Stomach smooth muscle (tissue), 2 donors: Measurements from ENCODE around the gene HDAC4.
A peak's percentile ranks its signal among the peaks of the same experiment; 100 is the strongest.

Experiments used
- H3K27ac ChIP-seq: one replicate; pipeline ENCODE4 v1.7.0; 2013; ENCODE audit warnings: mild to moderate bottlenecking, low read length, inconsistent platforms
- H3K27me3 ChIP-seq, 2 donors: one replicate each; pipeline ENCODE4 v1.7.0; 2013; ENCODE audit warnings: low read length in 2 of 2; ENCODE audit not compliant: insufficient read depth in 2 of 2, control insufficient read depth in 1 of 2
- H3K36me3 ChIP-seq, 2 donors: one replicate each; pipeline ENCODE4 v1.7.0; 2013; ENCODE audit warnings: low read length in 2 of 2; ENCODE audit not compliant: control insufficient read depth in 2 of 2, insufficient read depth in 2 of 2
- H3K4me1 ChIP-seq: one replicate; pipeline ENCODE4 v1.7.0; 2013; ENCODE audit warnings: low read length; ENCODE audit not compliant: control insufficient read depth, insufficient read depth
- H3K4me3 ChIP-seq, 2 donors: one replicate each; pipeline ENCODE4 v1.7.0; 2013; ENCODE audit warnings: low read length in 2 of 2
- H3K9ac ChIP-seq, 2 donors: one replicate each; pipeline ENCODE4 v1.7.0; 2013; ENCODE audit warnings: low read length in 2 of 2, mild to moderate bottlenecking in 1 of 2
- H3K9me3 ChIP-seq, 2 donors: one replicate each; pipeline ENCODE4 v1.7.0; 2013; ENCODE audit warnings: low read length in 2 of 2; ENCODE audit not compliant: control insufficient read depth in 2 of 2
- donor health status: healthy.
- donor health status: Pancreatic carcinoma.

The HDAC4 gene

GRCh38 chr2:239105234-239105633 lies 295.6 kb downstream of the HDAC4 start:
- Histone ChIP-seq H3K4me1 (peaks cover 9% of the 10 kb centered on the region), H3K9ac (no peak overlapping the region), H3K27ac (peak overlapping the region; percentile 11), H3K36me3 (peaks cover 54 to 73% of the 10 kb centered on the region in 2 donors), H3K27me3 (no peaks in the 10 kb centered on the region), H3K9me3 (no peaks in the 10 kb centered on the region), H3K4me3 (no peak overlapping the region)

GRCh38 chr2:239104800-239105199 lies 296.0 kb downstream of the HDAC4 start:
- no peak overlapping the region for H3K4me3 ChIP-seq
- H3K9me3 ChIP-seq, result no peaks in the 10 kb centered on the region
- peaks cover 56 to 69% of the 10 kb centered on the region in 2 donors for H3K36me3 ChIP-seq
- no peak overlapping the region for H3K27ac ChIP-seq
- H3K4me1 ChIP-seq, result peaks cover 5% of the 10 kb centered on the region
- H3K9ac ChIP-seq, result no peak overlapping the region
- H3K27me3 ChIP-seq, result no peaks in the 10 kb centered on the region

GRCh38 chr2:239103125-239104098 lies 297.4 kb downstream of the HDAC4 start:
- Histone ChIP-seq H3K4me3 (no peak overlapping the region), H3K27me3 (no peaks in the 10 kb centered on the region), H3K4me1 (peaks cover 4% of the 10 kb centered on the region), H3K9me3 (no peaks in the 10 kb centered on the region), H3K27ac (peak overlapping the region; percentile 24), H3K36me3 (peaks cover 52 to 57% of the 10 kb centered on the region in 2 donors), H3K9ac (no peak overlapping the region)

GRCh38 chr2:239102266-239102665 lies 298.6 kb downstream of the HDAC4 start:
- H3K27ac ChIP-seq, result peak overlapping the region; percentile 11
- peaks cover 4% of the 10 kb centered on the region for H3K4me1 ChIP-seq
- H3K36me3 ChIP-seq, result peaks cover 46 to 61% of the 10 kb centered on the region in 2 donors
- H3K9me3 ChIP-seq, result no peaks in the 10 kb centered on the region
- no peak overlapping the region for H3K4me3 ChIP-seq
- no peak overlapping the region for H3K9ac ChIP-seq
- no peaks in the 10 kb centered on the region for H3K27me3 ChIP-seq

- peaks cover 4% of the 10 kb centered on the region for H3K4me1 ChIP-seq
These were observed 299.0 kb downstream of the HDAC4 start for GRCh38 chr2:239101807-239102206.

GRCh38 chr2:239101071-239101470 lies 299.7 kb downstream of the HDAC4 start:
- Histone ChIP-seq H3K27ac (no peak overlapping the region), H3K9me3 (no peaks in the 10 kb centered on the region), H3K4me1 (no peaks in the 10 kb centered on the region), H3K4me3 (no peak overlapping the region), H3K27me3 (no peaks in the 10 kb centered on the region), H3K36me3 (peaks cover 41 to 51% of the 10 kb centered on the region in 2 donors), H3K9ac (no peak overlapping the region)

More at GRCh38 chr2:239101807-239102206, 299.0 kb downstream of the HDAC4 start:
- Histone ChIP-seq H3K4me3 (no peak overlapping the region), H3K27ac (peak overlapping the region; percentile 11), H3K9me3 (no peaks in the 10 kb centered on the region), H3K27me3 (no peaks in the 10 kb centered on the region), H3K9ac (no peak overlapping the region), H3K36me3 (peaks cover 41 to 59% of the 10 kb centered on the region in 2 donors)

- H3K4me3 ChIP-seq, result no peak overlapping the region
- H3K9ac ChIP-seq, result no peak overlapping the region
- peaks cover 41 to 48% of the 10 kb centered on the region in 2 donors for H3K36me3 ChIP-seq
- H3K27me3 ChIP-seq, result no peaks in the 10 kb centered on the region
- H3K9me3 ChIP-seq, result no peaks in the 10 kb centered on the region
- peaks cover 3% of the 10 kb centered on the region for H3K4me1 ChIP-seq
- H3K27ac ChIP-seq, result no peak overlapping the region
These were observed 301.3 kb downstream of the HDAC4 start for GRCh38 chr2:239099474-239099873.

GRCh38 chr2:239098288-239098970 lies 302.4 kb downstream of the HDAC4 start:
- Histone ChIP-seq H3K36me3 (peaks cover 42 to 49% of the 10 kb centered on the region in 2 donors), H3K27ac (no peak overlapping the region), H3K27me3 (no peaks in the 10 kb centered on the region)

GRCh38 chr2:239097428-239097696 lies 303.5 kb downstream of the HDAC4 start:
- Histone ChIP-seq H3K4me1 (peaks cover 13% of the 10 kb centered on the region), H3K27ac (no peak overlapping the region), H3K9me3 (no peaks in the 10 kb centered on the region), H3K36me3 (peaks cover 37 to 43% of the 10 kb centered on the region in 2 donors), H3K27me3 (no peaks in the 10 kb centered on the region), H3K9ac (no peak overlapping the region), H3K4me3 (no peak overlapping the region)

More at GRCh38 chr2:239098288-239098970, 302.4 kb downstream of the HDAC4 start:
- Histone ChIP-seq H3K4me3 (no peak overlapping the region), H3K9me3 (no peaks in the 10 kb centered on the region), H3K9ac (no peak overlapping the region), H3K4me1 (peaks cover 10% of the 10 kb centered on the region)

GRCh38 chr2:239096676-239097427 lies 304.0 kb downstream of the HDAC4 start:
- Histone ChIP-seq H3K9ac (no peak overlapping the region), H3K27me3 (no peaks in the 10 kb centered on the region), H3K9me3 (no peaks in the 10 kb centered on the region), H3K4me3 (no peak overlapping the region), H3K27ac (no peak overlapping the region), H3K4me1 (peaks cover 13% of the 10 kb centered on the region), H3K36me3 (peaks cover 36 to 40% of the 10 kb centered on the region in 2 donors)
